GM12878 (cell line): Measurements from ENCODE around the gene SRGAP1. TPM values are rescaled to one million over a fixed set of nuclear protein-coding genes. Genes with fewer than 3 reads are reported as not detected.

Experiments
- ATAC-seq: fragments of 200-7000 bp; cut with Tn5 transposase; 3 replicates; pipeline ENCODE4 v1.9.1; 2020; ENCODE audit warnings: mild to moderate bottlenecking, moderate library complexity
- BruUV-seq: library from RNA; stranded (reverse); fragments of 400-500 nt; replicated peaks from 2 replicates; lab custom pipeline; 2021; lab: Mats Ljungman, UMichigan
- CTCF ChIA-PET: fragments of 300-600 bp; sonication (Branson Sonifier 250); formaldehyde crosslinking; extraction: SDS; loops from one replicate; lab custom pipeline; 2021; ENCODE audit warnings: inconsistent platforms; lab: Yijun Ruan, JAX
- POLR2A ChIA-PET: fragments of 350-600 bp; formaldehyde crosslinking; extraction: SDS; loops from one replicate; lab custom pipeline; 2021; ENCODE audit warnings: inconsistent platforms; lab: Charles Lee
- RAD21 ChIA-PET: fragments of 300-600 bp; sonication (Branson Sonifier 250); formaldehyde crosslinking; loops from one replicate; lab custom pipeline; 2023; ENCODE audit warnings: antibody characterized with exemption; ENCODE audit not compliant: unreplicated experiment; lab: Charles Lee
- SMC1A ChIA-PET: fragments of 300-600 bp; sonication (Branson Sonifier 250); formaldehyde crosslinking; loops from one replicate; lab custom pipeline; 2023; ENCODE audit not compliant: unreplicated experiment, uncharacterized antibody; lab: Charles Lee
- DNase-seq: peaks from one replicate; pipeline ENCODE4 v3.0.0-alpha.2; 2011; ENCODE audit warnings: low read depth, low spot score
- FAIRE-seq: peaks from 3 replicates; lab custom pipeline; 2011; peaks lifted over from hg19 to GRCh38; lab: Jason Lieb, UNC
- H2AFZ ChIP-seq: 2 replicates; pipeline ENCODE4 v1.6.0; 2011; ENCODE audit warnings: low read depth, low read length, control low read depth; ENCODE audit not compliant: control insufficient read depth
- H3K27ac ChIP-seq: 2 replicates; pipeline ENCODE4 v1.5.1; 2011; ENCODE audit warnings: control low read depth; ENCODE audit not compliant: control insufficient read depth, insufficient read depth
- H3K27me3 ChIP-seq, 2 experiments: replicated peaks in 1 of 2; 2 replicates each; pipeline versions ENCODE4 v1.6.0 to v1.6.1; 2011; ENCODE audit warnings: low read length in 1 of 2; ENCODE audit not compliant: control insufficient read depth in 2 of 2, insufficient read depth in 2 of 2
- H3K36me3 ChIP-seq, 2 experiments: 2 replicates each; pipeline ENCODE4 v1.5.1; 2011; ENCODE audit warnings: low read length in 1 of 2; ENCODE audit not compliant: control insufficient read depth in 2 of 2, insufficient read depth in 2 of 2
- H3K4me1 ChIP-seq: 2 replicates; pipeline ENCODE4 v1.6.1; 2011; ENCODE audit warnings: mild to moderate bottlenecking, low read length, moderate library complexity, mixed read lengths; ENCODE audit not compliant: control insufficient read depth, insufficient read depth
- H3K4me2 ChIP-seq: 2 replicates; pipeline ENCODE4 v1.6.0; 2011; ENCODE audit warnings: control low read depth; ENCODE audit not compliant: control insufficient read depth, insufficient read depth
- H3K4me3 ChIP-seq: fragments of 200-600 bp; sonication (generic); 2 replicates; pipeline ENCODE4 v1.5.1; 2016
- H3K79me2 ChIP-seq: 2 replicates; pipeline ENCODE4 v1.6.0; 2011; ENCODE audit warnings: low read length; ENCODE audit not compliant: control insufficient read depth, insufficient read depth
- H3K9ac ChIP-seq: 2 replicates; pipeline ENCODE4 v1.8.0; 2011; ENCODE audit warnings: low read length, control low read depth, mixed read lengths; ENCODE audit not compliant: control insufficient read depth, insufficient read depth
- H3K9me3 ChIP-seq: replicated peaks from 3 replicates; pipeline ENCODE4 v1.5.1; 2011; ENCODE audit warnings: mild to moderate bottlenecking, low read length; ENCODE audit not compliant: control insufficient read depth, insufficient read depth
- H4K20me1 ChIP-seq: 2 replicates; pipeline ENCODE4 v1.6.0; 2011; ENCODE audit not compliant: control insufficient read depth, insufficient read depth
- ATF7 ChIP-seq: fragments of 450-650 bp; IDR thresholded peaks from 2 replicates; pipeline ENCODE4 v1.6.1; 2016; ENCODE audit warnings: low read depth, mild to moderate bottlenecking
- CHD2 ChIP-seq: IDR thresholded peaks from 2 replicates; pipeline ENCODE4 v1.6.1; 2011; ENCODE audit warnings: low read depth, low read length, improper control_type of control experiment, borderline replicate concordance
- CUX1 ChIP-seq: IDR thresholded peaks from 2 replicates; pipeline ENCODE4 v1.6.1; 2012; ENCODE audit warnings: improper control_type of control experiment, low read depth, low read length; ENCODE audit not compliant: insufficient replicate concordance
- FOXK2 ChIP-seq: fragments of 450-650 bp; IDR thresholded peaks from 2 replicates; pipeline ENCODE4 v1.6.1; 2017; ENCODE audit warnings: mild to moderate bottlenecking, moderate library complexity
- HDAC6 ChIP-seq: fragments of 200-600 bp; sonication (generic); IDR thresholded peaks from one replicate; pipeline ENCODE4 v1.8.0; 2017; ENCODE audit warnings: antibody characterized with exemption; ENCODE audit not compliant: unreplicated experiment
- IKZF2 ChIP-seq, 2 experiments: fragments of 450-650 bp; IDR thresholded peaks; 2 replicates each; pipeline ENCODE4 v1.6.1; 2017; ENCODE audit warnings: mild to moderate bottlenecking in 2 of 2, moderate library complexity in 2 of 2
- MTA3 ChIP-seq: IDR thresholded peaks from 2 replicates; pipeline ENCODE4 v1.6.1; 2012; ENCODE audit warnings: low read length, inconsistent platforms, borderline replicate concordance
- MXI1 ChIP-seq: fragments of 150-350 bp; IDR thresholded peaks from 2 replicates; pipeline ENCODE4 v1.6.1; 2011; ENCODE audit warnings: low read depth, mild to moderate bottlenecking, inconsistent platforms, low read length, improper control_type of control experiment
- NFYA ChIP-seq: IDR thresholded peaks from 2 replicates; pipeline ENCODE4 v1.6.1; 2011; ENCODE audit warnings: low read depth, mild to moderate bottlenecking, low read length, improper control_type of control experiment, borderline replicate concordance
- NR2F1 ChIP-seq: fragments of 450-650 bp; conservative IDR thresholded peaks from 2 replicates; pipeline ENCODE4 v1.6.1; 2017; ENCODE audit warnings: mild to moderate bottlenecking
- PAX8 ChIP-seq: fragments of 450-650 bp; IDR thresholded peaks from 2 replicates; pipeline ENCODE4 v1.6.1; 2017; ENCODE audit warnings: mild to moderate bottlenecking, moderate library complexity
- SUZ12 ChIP-seq: fragments of 200-600 bp; sonication (generic); IDR thresholded peaks from one replicate; pipeline ENCODE4 v1.6.1; 2018; ENCODE audit warnings: antibody characterized with exemption, mild to moderate bottlenecking; ENCODE audit not compliant: unreplicated experiment
- TBL1XR1 ChIP-seq: IDR thresholded peaks from 2 replicates; pipeline ENCODE4 v1.6.1; 2012; ENCODE audit warnings: low read depth, low read length, improper control_type of control experiment
- USF2 ChIP-seq: IDR thresholded peaks from 2 replicates; pipeline ENCODE4 v1.6.1; 2011; ENCODE audit warnings: low read depth, low read length, improper control_type of control experiment, borderline replicate concordance
- ZNF622 ChIP-seq: fragments of 450-650 bp; IDR thresholded peaks from 2 replicates; pipeline ENCODE4 v1.6.1; 2017; ENCODE audit warnings: mild to moderate bottlenecking, inconsistent platforms
- WGBS: methylation state at CpG from one replicate; pipeline ENCODE4 v1.1.6; 2016; ENCODE audit warnings: low lambda C conversion rate; ENCODE audit not compliant: insufficient replicate concordance, insufficient coverage; ENCODE audit errors: missing lambda C conversion rate; 5-methylcytosine and 5-hydroxymethylcytosine counted together
- in situ Hi-C: fragments of 300-500 bp; cut with MboI; formaldehyde crosslinking; loops from 9 replicates; pipeline ENCODE4 v1.14.3; 2018; ENCODE audit warnings: mixed read lengths
- intact Hi-C: fragments of 100-400 bp; cut with micrococcal nuclease; formaldehyde crosslinking; loops from one replicate; pipeline ENCODE4 v1.14.2; 2022; ENCODE audit not compliant: unreplicated experiment
- polyA plus RNA-seq, 11 experiments: library from polyadenylated mRNA; depleted of rRNA in 4 of 11; unstranded in 6 of 11; stranded (reverse) in 5 of 11; fragments of >200 nt; fragmentation: Nextera tagmentation in 4 of 11; fragmentation: Illumina TruSeq in 1 of 11; extraction: Ambion mirVana in 4 of 11; extraction: Trizol in 1 of 11; gene quantifications; 1 replicate in 1 of 11; 2 replicates in 10 of 11; pipeline versions ENCODE4 v1.2.1 to v1.2.3, GENCODE V29; 2011 to 2016; ENCODE audit warnings: inconsistent platforms in 2 of 11, missing spikeins in 2 of 11, low read depth in 1 of 11
- total RNA-seq, 4 experiments: library from RNA; depleted of rRNA in 3 of 4; stranded (reverse); fragments of >200 nt in 3 of 4; fragmentation: Illumina TruSeq in 1 of 4; extraction: Trizol in 1 of 4; gene quantifications; 2 replicates each; pipeline versions ENCODE4 v1.2.1 to v1.2.3, GENCODE V29; 2013 to 2021
- TF ChIP-seq, protein P1 (sequence below): IDR thresholded peaks from 2 replicates; pipeline ENCODE4 v1.6.1; 2012; ENCODE audit warnings: low read length, inconsistent platforms

The SRGAP1 gene
- total and polyA plus RNA-seq, 10 of the 15 experiments (the other 5 are each of a cell fraction or from before 2014, with no cell fraction given) = 0.16 to 0.85 (median 0.46) TPM

DNA sequence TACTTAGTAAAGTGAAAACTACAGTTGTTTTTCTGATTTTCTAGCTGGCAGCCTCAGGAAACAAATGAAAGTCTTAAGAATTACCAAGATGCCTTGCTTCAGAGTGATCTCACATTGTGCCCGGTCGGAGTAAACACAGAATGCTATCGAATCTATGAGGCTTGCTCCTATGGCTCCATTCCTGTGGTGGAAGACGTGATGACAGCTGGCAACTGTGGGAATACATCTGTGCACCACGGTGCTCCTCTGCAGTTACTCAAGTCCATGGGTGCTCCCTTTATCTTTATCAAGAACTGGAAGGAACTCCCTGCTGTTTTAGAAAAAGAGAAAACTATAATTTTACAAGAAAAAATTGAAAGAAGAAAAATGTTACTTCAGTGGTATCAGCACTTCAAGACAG lies 35.9 kb upstream of the SRGAP1 start:
- Histone ChIP-seq H3K4me3 (no peak overlapping the region), H3K27me3 (no peaks in the 10 kb centered on the region), H3K36me3 (peaks cover 0 to 9% of the 10 kb centered on the region in 2 experiments; a peak in 3 of 4 replicates), H3K27ac (no peak overlapping the region), H4K20me1 (no peaks in the 10 kb centered on the region), H3K4me1 (peaks cover under 1% of the 10 kb centered on the region; the same call in 1 of the 2 replicates), H2AFZ (no peak overlapping the region), H3K4me2 (no peak overlapping the region), H3K9ac (no peak overlapping the region), H3K79me2 (no peaks in the 10 kb centered on the region), H3K9me3 (no peaks in the 10 kb centered on the region)
- ChIA-PET RAD21 (interaction anchor here (0.6 kb wide), 1 partner anchor 9 kb away, joined by 3 read pairs; no protein-coding TSS in a partner anchor), SMC1A (no interaction called here), CTCF (interaction anchor here (0.6 to 1.0 kb wide), 2 partner anchors 11 to 448 kb away, joined by 3 read pairs; no protein-coding TSS in a partner anchor), POLR2A (no interaction called here)
- WGBS = 96% methylated on average over 5 of the region's 5 CpGs
- in situ Hi-C loops = no loop called here
- DNase-seq (no peak), ATAC-seq (no peak), FAIRE-seq (no peak)
- BruUV-seq = no TSS peak
- intact Hi-C loops = no loop called here
- no peak for TF ChIP-seq FOXK2
- no peak for TF ChIP-seq SUZ12
- no peak for TF ChIP-seq NR2F1
- no peak for TF ChIP-seq TBL1XR1
- no peak for TF ChIP-seq PAX8
- no peak for TF ChIP-seq IKZF2 (IDR thresholded peaks at IDR 0.05)
- no peak for TF ChIP-seq ATF7
- TF ChIP-seq NFYA = no peak
- no peak for TF ChIP-seq ZNF622
- TF ChIP-seq CHD2 = no peak
- TF ChIP-seq, protein P1, sequence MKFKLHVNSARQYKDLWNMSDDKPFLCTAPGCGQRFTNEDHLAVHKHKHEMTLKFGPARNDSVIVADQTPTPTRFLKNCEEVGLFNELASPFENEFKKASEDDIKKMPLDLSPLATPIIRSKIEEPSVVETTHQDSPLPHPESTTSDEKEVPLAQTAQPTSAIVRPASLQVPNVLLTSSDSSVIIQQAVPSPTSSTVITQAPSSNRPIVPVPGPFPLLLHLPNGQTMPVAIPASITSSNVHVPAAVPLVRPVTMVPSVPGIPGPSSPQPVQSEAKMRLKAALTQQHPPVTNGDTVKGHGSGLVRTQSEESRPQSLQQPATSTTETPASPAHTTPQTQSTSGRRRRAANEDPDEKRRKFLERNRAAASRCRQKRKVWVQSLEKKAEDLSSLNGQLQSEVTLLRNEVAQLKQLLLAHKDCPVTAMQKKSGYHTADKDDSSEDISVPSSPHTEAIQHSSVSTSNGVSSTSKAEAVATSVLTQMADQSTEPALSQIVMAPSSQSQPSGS = no peak
- no peak for TF ChIP-seq USF2
- TF ChIP-seq MTA3 = no peak
- TF ChIP-seq MXI1 = no peak
- TF ChIP-seq CUX1 = no peak
- TF ChIP-seq HDAC6 = no peak
